ENCODE results near the gene CTNND2.

The CTNND2 gene

DNA sequence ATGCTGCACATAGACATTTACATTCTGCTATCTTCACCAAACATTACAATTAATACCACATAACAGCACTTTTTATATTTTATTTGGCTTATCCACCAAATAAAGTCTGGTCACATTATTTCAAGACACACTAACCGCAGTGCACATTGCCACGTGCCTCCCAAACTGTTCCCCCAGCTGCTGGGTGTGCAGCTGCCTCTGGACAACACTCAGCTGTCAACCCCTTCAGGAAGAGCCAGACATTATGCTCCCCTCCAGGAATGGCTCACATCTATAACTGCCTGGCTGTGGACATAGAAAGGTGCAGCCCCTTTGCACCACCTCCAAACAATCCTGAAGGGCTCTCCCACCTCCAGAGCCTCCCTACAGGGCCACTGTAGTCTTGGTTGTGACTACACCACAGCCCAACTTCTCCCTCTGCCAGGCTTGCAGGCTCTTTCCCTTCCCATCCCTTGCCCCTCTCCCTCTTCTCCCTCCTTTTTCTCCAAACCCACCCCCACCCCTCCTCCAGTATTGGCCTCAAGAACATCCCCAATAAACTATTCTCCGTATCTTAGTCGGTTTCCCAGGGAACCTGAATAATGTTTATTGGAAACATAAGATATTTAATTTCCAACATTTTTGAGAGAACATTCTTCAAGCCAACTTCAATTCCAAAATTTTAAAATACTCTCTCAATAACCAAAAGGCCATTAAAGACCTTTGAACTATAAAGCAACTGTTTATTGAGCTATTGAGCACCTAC, 372.3 kb downstream of the CTNND2 start:
- H3K4me3 ChIP-seq (ENCODE audit: low read depth, low read length), result no peak overlapping the region
- TF ChIP-seq, protein P1, sequence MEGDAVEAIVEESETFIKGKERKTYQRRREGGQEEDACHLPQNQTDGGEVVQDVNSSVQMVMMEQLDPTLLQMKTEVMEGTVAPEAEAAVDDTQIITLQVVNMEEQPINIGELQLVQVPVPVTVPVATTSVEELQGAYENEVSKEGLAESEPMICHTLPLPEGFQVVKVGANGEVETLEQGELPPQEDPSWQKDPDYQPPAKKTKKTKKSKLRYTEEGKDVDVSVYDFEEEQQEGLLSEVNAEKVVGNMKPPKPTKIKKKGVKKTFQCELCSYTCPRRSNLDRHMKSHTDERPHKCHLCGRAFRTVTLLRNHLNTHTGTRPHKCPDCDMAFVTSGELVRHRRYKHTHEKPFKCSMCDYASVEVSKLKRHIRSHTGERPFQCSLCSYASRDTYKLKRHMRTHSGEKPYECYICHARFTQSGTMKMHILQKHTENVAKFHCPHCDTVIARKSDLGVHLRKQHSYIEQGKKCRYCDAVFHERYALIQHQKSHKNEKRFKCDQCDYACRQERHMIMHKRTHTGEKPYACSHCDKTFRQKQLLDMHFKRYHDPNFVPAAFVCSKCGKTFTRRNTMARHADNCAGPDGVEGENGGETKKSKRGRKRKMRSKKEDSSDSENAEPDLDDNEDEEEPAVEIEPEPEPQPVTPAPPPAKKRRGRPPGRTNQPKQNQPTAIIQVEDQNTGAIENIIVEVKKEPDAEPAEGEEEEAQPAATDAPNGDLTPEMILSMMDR (IDR thresholded peaks at IDR 0.05; ENCODE audit: control insufficient read depth, extremely low read depth, insufficient read depth), result no peak
- DNase-seq (ENCODE audit: low read depth), result no peak

DNA sequence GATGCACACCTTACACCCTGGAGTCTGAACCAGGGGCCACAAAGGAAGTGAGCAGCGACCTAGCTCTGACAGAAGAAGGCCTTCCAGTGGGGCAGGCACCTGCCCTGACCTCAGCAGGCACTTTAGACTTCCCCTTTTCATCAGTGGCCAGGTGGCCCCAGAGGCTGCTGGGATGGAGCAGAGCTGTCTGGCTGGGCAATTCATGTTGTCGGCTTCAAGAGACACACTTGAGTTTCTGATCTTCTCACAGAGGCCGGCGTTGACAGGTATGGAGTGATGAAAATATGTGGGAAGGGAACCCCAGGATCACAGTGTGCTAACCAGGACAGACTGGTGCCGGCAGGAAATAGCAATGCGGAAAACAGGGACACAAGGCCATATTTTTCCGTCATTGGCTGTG, 375.5 kb downstream of the CTNND2 start:
- no peak overlapping the region for H3K4me3 ChIP-seq (ENCODE audit: low read depth, low read length)
- DNase-seq (ENCODE audit: low read depth), result no peak
- TF ChIP-seq, protein P1 (IDR thresholded peaks at IDR 0.05; ENCODE audit: control insufficient read depth, extremely low read depth, insufficient read depth), result no peak

DNA sequence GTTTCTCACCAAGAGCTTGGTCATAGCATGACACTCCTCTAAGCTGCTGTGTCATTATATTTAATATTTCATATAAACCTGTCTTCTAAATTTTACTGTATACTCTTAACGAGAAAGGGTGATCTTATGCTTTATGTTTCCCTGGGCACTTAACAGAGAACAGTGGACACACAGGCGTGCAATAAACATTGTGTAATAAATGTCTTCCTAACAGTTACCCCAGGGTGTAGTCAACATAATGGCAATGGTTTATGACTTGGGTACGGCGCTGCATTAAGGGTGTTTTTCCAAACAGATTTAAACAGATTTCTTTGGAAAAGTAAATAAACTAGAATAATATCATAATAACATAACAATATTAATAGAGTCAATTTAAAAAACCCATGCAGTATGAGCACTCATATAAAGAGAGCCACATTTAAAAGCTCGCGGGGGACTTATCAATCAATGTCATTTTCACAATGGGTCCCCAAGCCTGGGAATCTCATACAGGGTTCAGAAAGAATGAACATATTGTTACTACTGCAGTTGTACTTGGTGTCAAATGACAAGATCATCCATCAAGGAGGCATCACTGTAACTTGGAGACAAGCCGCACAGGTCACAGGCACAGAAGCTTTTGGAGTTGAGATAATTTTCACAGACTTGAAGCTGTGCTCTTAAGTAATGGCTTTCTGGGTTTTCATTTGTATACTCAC, 376.4 kb downstream of the CTNND2 start:
- no peak overlapping the region for H3K4me3 ChIP-seq (ENCODE audit: low read depth, low read length)
- TF ChIP-seq, protein P1 (IDR thresholded peaks at IDR 0.05; ENCODE audit: control insufficient read depth, extremely low read depth, insufficient read depth), result no peak
- no peak for DNase-seq (ENCODE audit: low read depth)

DNA sequence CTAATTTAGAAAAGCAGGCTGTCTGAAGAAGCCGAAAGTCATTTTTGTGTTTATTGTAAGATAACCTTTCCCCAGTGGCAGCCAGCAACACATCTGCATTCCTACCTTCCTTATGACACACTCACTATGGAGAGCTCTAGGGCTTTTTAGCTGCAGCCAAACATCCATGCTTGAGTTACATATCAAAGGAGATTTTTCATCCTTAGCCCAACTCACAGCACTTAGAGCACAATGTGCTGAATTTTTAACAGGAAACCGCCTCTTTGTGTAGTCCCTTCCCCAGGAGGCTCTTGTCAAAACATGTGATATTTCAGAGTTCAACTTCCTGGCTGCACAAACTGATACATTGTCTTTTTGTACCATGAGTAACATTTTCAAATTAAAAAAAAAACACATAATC, 379.2 kb downstream of the CTNND2 start:
- no peak for DNase-seq (ENCODE audit: low read depth)
- TF ChIP-seq, protein P1 (IDR thresholded peaks at IDR 0.05; ENCODE audit: control insufficient read depth, extremely low read depth, insufficient read depth), result no peak
- no peak overlapping the region for H3K4me3 ChIP-seq (ENCODE audit: low read depth, low read length)

DNA sequence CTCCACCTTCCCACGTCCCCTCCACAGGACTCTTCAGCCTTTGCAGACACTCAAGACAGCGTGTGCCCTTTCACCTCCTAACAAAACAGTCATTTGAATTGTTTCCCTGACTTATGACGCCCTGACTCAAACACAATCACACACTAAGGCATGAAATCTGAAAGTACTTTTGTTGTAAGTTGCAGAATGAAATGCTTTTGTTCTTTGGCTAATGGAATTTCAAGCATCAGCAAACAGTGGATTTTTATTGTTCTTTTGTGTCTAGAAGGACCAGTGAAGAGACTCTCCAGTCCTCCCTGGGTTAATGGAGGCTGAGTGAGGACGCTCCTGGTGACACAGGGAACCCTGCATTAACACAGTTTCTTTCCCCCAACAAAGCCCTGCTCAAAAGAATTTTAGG, 380.1 kb downstream of the CTNND2 start:
- TF ChIP-seq, protein P1 (IDR thresholded peaks at IDR 0.05; ENCODE audit: control insufficient read depth, extremely low read depth, insufficient read depth), result no peak
- DNase-seq (ENCODE audit: low read depth), result no peak
- H3K4me3 ChIP-seq (ENCODE audit: low read depth, low read length), result no peak overlapping the region

DNA sequence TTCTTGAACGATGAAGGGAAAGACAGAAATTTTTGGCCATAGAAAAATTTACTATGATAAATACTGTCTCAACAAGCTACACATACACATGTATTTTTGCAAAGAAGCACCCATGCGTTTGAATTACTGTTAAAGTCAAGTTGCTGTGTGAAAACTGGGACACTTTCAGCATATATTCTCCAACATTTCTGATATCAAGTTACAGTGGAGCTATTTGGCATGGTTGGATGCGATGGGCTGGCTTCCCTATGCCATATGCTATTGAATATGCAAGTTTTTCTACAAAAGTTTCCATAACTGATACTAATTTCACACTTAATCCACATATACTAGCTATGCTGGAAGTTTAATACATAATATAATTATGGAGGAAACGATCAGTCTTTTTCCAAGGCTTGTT, 381.4 kb downstream of the CTNND2 start:
- TF ChIP-seq, protein P1 (IDR thresholded peaks at IDR 0.05; ENCODE audit: control insufficient read depth, extremely low read depth, insufficient read depth), result no peak
- no peak for DNase-seq (ENCODE audit: low read depth)
- no peak overlapping the region for H3K4me3 ChIP-seq (ENCODE audit: low read depth, low read length)

Data from LNCaP clone FGC (cell line).